Measurements from ENCODE around the gene SPAG16. TPM values are rescaled to one million over a fixed set of nuclear protein-coding genes. Genes with fewer than 3 reads are reported as not detected.

SPAG16 gene
- total and polyA plus RNA-seq, 2 donors (not counting 1 experiment from before 2014, with no cell fraction given), result 3.4 to 8.6 TPM

DNA sequence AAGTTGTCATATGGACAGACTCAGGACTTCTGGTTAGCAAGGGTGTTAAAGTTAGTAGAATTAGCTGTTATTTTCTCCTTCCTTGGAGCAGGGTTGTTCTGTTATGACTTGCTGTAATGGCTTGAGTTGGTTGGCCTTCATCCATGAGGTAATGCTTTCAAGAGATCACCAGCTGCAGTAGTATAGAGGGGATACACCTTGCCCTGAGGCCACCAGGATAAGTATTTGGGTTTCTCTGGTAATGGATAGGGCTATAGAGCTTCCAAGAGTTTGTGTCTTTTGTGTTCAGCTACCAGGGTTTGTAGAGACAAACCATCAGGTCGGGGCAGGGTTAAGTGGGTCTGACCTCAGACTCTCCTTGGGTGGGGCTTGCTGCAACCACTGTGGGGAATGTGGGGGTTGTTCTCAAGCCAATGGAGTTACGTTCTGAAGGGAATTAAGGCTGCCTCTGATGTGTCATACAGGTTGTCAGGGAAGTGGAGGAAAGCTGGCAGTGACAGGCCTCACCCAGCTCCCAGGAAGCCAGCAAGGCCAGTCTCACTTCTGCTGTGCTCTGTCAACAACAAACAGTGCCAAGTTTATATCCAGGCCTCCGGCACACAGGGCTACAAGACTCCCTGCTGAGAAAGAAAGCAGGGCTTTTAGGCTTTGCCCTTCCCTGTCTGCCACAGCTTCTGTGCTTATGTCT, 356.6 kb downstream of the SPAG16 start:
- ChIA-PET CTCF (no interaction called here), POLR2A (no interaction called here)
- Histone ChIP-seq H3K27me3 (replicated peaks in 1 of 4; ENCODE audit: control extremely low read depth in 1 of 4, control insufficient read depth in 3 of 4, insufficient read depth in 4 of 4, low read length in 3 of 4) (no peaks in the 10 kb centered on the region), H3K9ac (ENCODE audit: low read length) (no peak overlapping the region), H3K4me2 (replicated peaks; ENCODE audit: low read depth, low read length, poor library complexity, severe bottlenecking) (no peak overlapping the region), H2AFZ (ENCODE audit: insufficient read depth, low read depth, low read length, poor library complexity, severe bottlenecking) (no peak overlapping the region), H3K27ac (ENCODE audit: low read length in 2 of 2) (no peak overlapping the region), H3K79me2 (ENCODE audit: control insufficient read depth, insufficient read depth, low read length) (no peaks in the 10 kb centered on the region), H3K9me3 (ENCODE audit: control extremely low read depth in 1 of 3, control insufficient read depth in 2 of 3, insufficient read depth in 1 of 3, low read length in 2 of 3) (peaks cover 0 to 10% (median 0%) of the 10 kb centered on the region in 3 donors), H3K36me3 (replicated peaks in 1 of 2; ENCODE audit: control extremely low read depth in 1 of 2, control insufficient read depth in 1 of 2, extremely low read depth in 1 of 2, insufficient read depth in 2 of 2, low read length in 1 of 2) (no peaks in the 10 kb centered on the region), H3K4me3 (ENCODE audit: control extremely low read depth in 1 of 5, extremely low read depth in 1 of 5, insufficient read depth in 1 of 5, low read depth in 2 of 5, low read length in 4 of 5) (no peak overlapping the region), H4K20me1 (ENCODE audit: control insufficient read depth, insufficient read depth, low read length, poor library complexity, severe bottlenecking) (no peaks in the 10 kb centered on the region), H3K4me1 (ENCODE audit: control insufficient read depth in 2 of 2, insufficient read depth in 2 of 2, low read length in 2 of 2) (no peaks in the 10 kb centered on the region)
- Mint-ChIP-seq H3K9me3 (ENCODE audit: insufficient read depth) (peaks cover 4% of the 10 kb centered on the region), H3K4me3 (no peak overlapping the region), H3K27ac (no peak overlapping the region), H3K4me1 (no peaks in the 10 kb centered on the region), H3K27me3 (no peaks in the 10 kb centered on the region)
- DNase-seq, result no peak
- WGBS (ENCODE audit: insufficient coverage), result 66% methylated on average over 3 of the region's 3 CpGs
- TF ChIP-seq, protein P1, sequence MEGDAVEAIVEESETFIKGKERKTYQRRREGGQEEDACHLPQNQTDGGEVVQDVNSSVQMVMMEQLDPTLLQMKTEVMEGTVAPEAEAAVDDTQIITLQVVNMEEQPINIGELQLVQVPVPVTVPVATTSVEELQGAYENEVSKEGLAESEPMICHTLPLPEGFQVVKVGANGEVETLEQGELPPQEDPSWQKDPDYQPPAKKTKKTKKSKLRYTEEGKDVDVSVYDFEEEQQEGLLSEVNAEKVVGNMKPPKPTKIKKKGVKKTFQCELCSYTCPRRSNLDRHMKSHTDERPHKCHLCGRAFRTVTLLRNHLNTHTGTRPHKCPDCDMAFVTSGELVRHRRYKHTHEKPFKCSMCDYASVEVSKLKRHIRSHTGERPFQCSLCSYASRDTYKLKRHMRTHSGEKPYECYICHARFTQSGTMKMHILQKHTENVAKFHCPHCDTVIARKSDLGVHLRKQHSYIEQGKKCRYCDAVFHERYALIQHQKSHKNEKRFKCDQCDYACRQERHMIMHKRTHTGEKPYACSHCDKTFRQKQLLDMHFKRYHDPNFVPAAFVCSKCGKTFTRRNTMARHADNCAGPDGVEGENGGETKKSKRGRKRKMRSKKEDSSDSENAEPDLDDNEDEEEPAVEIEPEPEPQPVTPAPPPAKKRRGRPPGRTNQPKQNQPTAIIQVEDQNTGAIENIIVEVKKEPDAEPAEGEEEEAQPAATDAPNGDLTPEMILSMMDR (IDR thresholded peaks at IDR 0.05), result no peak
- no peak for TF ChIP-seq EZH2 (IDR thresholded peaks at IDR 0.05; ENCODE audit: borderline replicate concordance, insufficient read depth, low read depth, low read length, poor library complexity, severe bottlenecking)
- ATAC-seq (ENCODE audit: low read depth), result no peak
- intact Hi-C loops (cut with micrococcal nuclease), result no loop called here

- DNase-seq, result no peak
- WGBS (ENCODE audit: insufficient coverage), result 93% methylated on average over 3 of the region's 4 CpGs
- no peaks in the 10 kb centered on the region for H3K27me3 Mint-ChIP-seq
- no peaks in the 10 kb centered on the region for H3K79me2 ChIP-seq (ENCODE audit: control insufficient read depth, insufficient read depth, low read length)
- no peak overlapping the region for H2AFZ ChIP-seq (ENCODE audit: insufficient read depth, low read depth, low read length, poor library complexity, severe bottlenecking)
- no peak overlapping the region for H3K4me3 Mint-ChIP-seq
- no peaks in the 10 kb centered on the region for H3K4me1 Mint-ChIP-seq
- H3K27ac ChIP-seq (ENCODE audit: low read length in 2 of 2), result no peak overlapping the region
- ATAC-seq (ENCODE audit: low read depth), result no peak
- H3K36me3 ChIP-seq (replicated peaks in 1 of 2; ENCODE audit: control extremely low read depth in 1 of 2, control insufficient read depth in 1 of 2, extremely low read depth in 1 of 2, insufficient read depth in 2 of 2, low read length in 1 of 2), result no peaks in the 10 kb centered on the region
- no peaks in the 10 kb centered on the region for H3K27me3 ChIP-seq (replicated peaks in 1 of 4; ENCODE audit: control extremely low read depth in 1 of 4, control insufficient read depth in 3 of 4, insufficient read depth in 4 of 4, low read length in 3 of 4)
- no peak overlapping the region for H3K27ac Mint-ChIP-seq
- CTCF ChIA-PET, result no interaction called here
- peaks cover 0 to 10% (median 0%) of the 10 kb centered on the region in 3 donors for H3K9me3 ChIP-seq (ENCODE audit: control extremely low read depth in 1 of 3, control insufficient read depth in 2 of 3, insufficient read depth in 1 of 3, low read length in 2 of 3)
- intact Hi-C loops (cut with micrococcal nuclease), result no loop called here
- H3K4me3 ChIP-seq (ENCODE audit: control extremely low read depth in 1 of 5, extremely low read depth in 1 of 5, insufficient read depth in 1 of 5, low read depth in 2 of 5, low read length in 4 of 5), result no peak overlapping the region
- H3K4me1 ChIP-seq (ENCODE audit: control insufficient read depth in 2 of 2, insufficient read depth in 2 of 2, low read length in 2 of 2), result no peaks in the 10 kb centered on the region
- POLR2A ChIA-PET, result no interaction called here
- H3K9me3 Mint-ChIP-seq (ENCODE audit: insufficient read depth), result no peaks in the 10 kb centered on the region
- H3K9ac ChIP-seq (ENCODE audit: low read length), result no peak overlapping the region
- H4K20me1 ChIP-seq (ENCODE audit: control insufficient read depth, insufficient read depth, low read length, poor library complexity, severe bottlenecking), result no peaks in the 10 kb centered on the region
- TF ChIP-seq, protein P1 (IDR thresholded peaks at IDR 0.05), result no peak
- no peak for TF ChIP-seq EZH2 (IDR thresholded peaks at IDR 0.05; ENCODE audit: borderline replicate concordance, insufficient read depth, low read depth, low read length, poor library complexity, severe bottlenecking)
- H3K4me2 ChIP-seq (replicated peaks; ENCODE audit: low read depth, low read length, poor library complexity, severe bottlenecking), result no peak overlapping the region
These were observed 360.7 kb downstream of the SPAG16 start for GRCh38 chr2:213644926-213645325.

Data from B cell (primary cell).